Inflammatory macrophage treated with lipopolysaccharide for 4 hours (primary cell): ENCODE results near the gene SGMS1.
"Not testable (repeated sequence)": the region's sequence is repeated elsewhere in the genome, so short reads cannot be mapped to it uniquely, and the experiment has no call there.

Experiments
- DNase-seq: peaks from one replicate; pipeline ENCODE4 v3.0.0-alpha.2; 2020

The SGMS1 gene

DNA sequence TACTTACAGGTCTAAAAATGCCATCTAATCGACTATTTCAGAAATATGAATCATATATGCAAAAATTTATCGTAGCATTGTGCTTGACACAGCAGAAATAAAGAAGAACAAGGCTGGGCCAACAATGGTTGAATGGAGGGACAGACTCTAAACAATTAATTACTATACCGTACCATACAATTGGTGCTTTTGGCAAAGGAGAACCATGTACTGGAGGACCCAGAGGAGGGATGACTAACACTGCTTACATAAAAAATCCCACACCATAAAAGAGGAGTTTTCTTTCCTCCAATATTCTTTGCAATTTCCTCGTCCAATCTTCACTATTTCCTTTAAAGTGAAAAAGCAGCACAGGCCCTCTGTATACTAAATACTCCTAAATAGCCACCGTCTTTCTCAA lies 94.1 kb downstream of the SGMS1 start:
- no peak for DNase-seq

DNA sequence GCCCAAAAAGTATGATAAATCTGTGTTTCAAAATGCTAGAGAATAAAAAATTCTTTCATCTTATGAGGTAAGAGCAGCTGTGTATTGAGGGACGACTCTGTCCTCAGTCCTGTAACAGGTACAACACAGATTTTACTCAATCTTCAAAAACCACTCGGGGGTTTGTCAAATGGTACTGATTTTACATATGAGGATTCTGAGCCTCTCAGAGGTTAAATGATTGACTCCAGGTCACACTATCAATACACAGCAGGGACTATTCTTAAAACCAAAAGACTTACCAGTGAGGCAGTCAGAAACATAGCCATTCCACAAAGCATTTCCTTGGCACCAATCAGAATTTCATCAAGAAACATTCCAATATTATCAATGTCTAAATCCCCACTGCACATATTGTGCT lies 95.5 kb downstream of the SGMS1 start:
- no peak for DNase-seq

DNA sequence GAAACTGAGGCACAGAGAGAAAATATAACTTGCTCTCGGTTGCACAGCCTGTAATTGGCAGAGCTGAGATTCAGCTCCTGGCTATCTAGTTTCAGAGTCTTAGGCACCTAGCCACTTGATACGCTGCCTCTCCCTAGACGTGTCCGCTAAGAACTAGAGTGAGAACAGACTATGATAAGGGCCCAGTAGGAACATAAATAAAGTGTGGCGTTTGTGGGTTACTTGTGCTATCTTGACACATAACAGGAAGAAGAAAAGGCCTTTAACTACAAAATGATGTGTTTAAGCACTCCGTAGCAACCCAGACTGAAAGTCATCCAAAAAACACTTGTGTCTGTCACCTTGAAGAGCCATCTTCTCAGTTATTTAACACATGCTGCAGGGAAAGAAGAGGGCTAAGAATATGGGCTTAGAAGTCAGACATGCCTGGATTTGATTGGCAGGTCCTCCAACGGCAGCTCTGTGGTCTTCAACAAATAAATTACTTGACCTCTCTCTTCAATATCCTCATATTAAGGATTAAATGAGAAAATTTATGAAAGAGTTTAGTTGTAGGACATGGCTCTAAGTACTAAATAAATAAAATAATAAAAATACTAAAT lies 96.2 kb downstream of the SGMS1 start:
- no peak for DNase-seq

DNA sequence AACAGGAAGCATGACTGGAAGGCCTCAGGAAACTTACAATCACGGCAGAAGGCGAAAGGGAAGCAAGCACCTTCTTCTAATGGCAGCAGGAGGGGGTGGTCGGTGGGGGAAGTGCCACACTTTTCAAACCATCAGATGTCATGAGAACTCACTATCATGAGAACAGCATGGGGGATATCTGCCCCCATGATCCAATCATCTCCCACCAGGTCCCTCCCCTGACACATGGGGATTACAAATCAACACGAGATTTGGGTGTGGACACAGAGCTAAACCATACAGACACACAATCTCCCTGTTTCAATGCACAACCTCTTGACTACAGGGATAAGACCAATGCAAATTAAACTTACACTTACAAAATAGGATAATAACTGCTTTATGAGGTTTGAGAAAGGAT lies 97.6 kb downstream of the SGMS1 start:
- DNase-seq, result no peak

DNA sequence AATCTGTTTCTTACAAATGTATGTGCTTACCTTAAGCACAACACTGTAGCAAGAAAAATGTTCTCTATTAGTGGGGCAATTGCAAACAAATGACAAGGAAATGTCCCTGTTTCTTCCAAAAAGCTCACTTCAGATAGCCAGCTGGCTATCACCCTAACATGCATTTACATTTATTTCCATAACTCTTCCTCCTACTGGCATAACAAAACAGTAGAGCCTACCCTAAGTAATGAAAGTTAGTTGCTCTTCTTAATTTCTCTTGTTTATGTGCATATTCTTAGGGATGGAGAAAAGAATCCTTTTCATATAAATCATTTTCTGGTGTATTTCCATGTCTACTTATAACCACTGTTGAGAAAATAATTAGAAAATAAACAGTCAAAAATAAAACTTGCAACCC lies 100.4 kb downstream of the SGMS1 start:
- DNase-seq, result no peak

DNA sequence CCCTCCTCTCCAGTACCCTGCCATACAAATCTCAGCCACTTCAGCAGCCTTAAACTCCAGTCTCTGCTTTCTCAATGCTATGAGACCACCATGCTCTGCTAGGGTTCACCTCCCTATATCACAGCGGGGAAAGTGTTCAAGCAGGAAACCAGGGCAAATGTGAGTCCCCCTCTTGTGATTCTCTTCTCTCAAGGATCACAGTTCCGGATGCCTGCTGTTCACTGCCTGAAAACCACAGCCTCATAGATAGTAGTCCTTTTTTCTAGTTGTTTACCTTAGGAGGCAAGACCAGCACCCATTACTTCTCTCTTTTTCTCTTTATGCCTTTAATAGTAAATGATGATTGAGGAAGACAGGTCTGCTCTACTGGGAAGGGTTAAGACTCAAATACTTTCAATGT lies 100.8 kb downstream of the SGMS1 start:
- DNase-seq, result no peak

DNA sequence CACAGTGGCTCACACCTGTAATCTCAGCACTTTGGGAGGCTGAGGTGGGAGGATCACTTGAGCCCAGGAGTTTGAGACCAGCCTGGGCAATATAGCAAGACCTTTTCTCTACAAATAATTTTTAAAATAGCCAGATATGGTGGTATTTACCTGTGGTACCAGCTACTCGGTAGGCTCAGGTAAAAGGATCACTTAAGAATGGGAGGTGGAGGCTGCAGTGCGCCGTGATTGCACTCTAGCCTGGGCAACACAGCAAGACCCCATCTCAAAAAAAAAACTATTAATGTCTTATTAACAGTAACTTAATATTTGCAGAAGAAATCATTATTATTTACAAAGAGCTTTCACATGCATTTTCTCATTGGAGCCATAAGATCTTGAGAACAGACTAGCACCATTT lies 103.6 kb downstream of the SGMS1 start:
- no peak for DNase-seq

DNA sequence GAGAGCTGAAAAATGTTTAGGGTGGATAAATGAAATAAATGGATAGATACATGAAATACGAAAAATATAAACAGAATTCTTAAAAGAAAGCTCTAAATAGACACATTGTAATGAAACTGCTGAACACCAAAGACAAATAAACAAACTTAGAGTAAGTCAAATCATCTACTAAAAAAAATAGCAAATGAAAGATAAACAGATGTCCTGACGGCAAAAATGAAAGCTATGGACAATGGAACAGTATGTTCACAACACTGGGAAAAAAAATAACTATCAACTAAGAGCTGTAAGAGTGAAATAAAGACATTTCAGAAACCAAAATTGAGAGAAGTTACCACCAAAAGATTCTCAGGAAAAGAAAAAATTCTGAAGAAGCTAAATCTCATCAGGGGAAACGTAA lies 106.1 kb downstream of the SGMS1 start:
- DNase-seq, result no peak

DNA sequence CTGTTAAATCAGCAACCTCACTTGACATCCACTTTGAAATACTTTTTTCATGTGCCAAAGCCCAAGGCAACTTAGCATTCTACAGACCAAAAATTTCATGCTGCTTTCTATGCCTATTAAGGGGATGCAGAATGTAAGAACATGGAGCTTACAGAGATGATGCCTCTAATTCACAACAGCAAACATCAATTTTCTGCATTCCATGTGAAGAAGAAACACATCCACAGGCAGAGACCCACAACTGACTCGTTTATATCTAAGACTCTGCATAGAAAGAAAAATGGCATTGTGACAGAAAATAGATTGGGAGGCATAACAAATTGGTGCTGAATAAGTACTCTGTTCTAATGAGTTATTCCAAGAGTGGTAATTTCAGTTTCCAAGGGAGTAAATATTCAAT lies 107.6 kb downstream of the SGMS1 start:
- no peak for DNase-seq

DNA sequence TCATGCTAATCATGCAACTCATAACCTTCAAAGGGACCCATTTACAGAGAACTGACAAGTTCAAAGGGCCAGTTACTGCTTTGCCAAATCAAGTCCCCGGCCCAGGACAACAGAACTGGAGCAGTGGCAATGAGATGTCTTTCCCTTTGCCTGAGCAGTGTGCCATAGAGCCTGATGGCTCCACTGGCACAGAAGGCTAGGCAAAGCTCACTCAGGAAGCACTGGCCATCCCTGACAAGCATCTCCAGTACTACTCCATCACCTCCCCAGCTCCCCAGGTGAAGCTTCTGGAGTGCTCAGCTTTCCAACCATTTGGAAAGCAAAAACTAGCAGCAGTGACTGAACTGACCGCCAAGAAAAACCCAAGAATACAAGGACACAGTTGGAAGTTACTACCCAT lies 108.3 kb downstream of the SGMS1 start:
- no peak for DNase-seq

DNA sequence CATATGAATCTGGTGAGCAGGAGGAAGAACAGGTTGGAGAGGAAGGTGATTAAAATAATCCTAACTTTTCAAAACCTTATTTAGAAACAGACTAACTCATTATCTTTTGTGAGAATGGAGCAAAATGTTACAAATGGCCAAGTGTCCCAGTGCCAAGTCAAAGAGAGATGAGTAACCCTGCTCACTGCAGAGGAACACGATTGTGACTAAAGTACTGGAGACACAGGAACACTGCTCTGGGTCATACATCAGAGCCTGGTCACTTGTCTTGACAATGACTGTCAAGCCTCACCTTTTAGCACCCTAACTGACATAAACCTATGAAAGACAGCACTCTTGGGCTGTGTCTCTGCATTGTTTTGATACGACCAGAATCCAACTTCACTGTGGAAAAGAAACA lies 108.8 kb downstream of the SGMS1 start:
- no peak for DNase-seq

DNA sequence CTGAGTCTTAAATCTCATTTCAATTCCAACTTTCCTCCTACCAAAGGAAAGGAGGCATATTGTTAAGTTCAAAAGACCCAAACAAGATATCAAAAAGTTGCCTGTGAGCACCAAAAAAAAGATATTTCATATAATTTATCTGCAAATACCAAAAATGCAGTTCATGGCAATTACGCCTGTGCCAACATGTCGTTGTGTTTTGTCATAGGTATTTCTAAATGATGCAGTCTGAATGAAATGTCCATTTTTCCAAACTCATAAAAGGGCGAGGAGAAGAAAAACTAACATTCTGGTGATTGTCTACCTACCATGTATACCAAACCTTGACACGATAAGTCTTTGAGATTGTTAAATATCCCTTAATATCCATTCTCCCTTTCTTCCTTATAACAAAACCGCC lies 109.8 kb downstream of the SGMS1 start:
- no peak for DNase-seq

DNA sequence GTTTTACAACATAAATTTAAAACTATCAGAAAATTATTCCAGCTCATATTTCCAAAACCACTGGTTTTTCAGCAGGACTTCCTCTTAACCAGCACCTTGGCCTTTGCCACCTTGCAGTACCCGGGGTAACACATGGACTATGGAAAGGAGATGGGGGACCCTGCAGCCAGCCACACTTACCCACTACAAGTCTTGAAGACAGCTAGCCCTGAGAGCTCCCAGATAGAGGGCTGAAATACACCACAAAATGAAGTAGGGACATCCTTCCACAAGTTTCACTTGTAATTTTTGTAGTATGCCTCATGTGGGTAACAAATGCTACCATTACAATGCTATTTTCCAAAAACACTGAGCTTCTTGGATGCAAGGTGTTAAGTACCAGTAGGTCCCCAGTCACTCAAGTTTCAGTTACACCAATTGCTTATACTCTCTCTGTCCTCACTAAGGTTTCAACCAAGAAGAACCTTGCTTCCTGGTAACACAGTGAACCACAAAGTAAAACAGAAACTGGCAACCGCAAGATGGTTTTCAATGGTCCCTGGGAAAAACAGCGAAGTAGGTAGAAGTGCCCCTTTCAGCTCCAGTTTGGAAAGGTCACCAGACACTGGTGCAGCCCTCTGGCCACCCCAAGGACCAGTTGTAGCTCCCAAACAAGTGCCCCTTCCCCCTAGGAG lies 110.9 kb downstream of the SGMS1 start:
- DNase-seq, result no peak

DNA sequence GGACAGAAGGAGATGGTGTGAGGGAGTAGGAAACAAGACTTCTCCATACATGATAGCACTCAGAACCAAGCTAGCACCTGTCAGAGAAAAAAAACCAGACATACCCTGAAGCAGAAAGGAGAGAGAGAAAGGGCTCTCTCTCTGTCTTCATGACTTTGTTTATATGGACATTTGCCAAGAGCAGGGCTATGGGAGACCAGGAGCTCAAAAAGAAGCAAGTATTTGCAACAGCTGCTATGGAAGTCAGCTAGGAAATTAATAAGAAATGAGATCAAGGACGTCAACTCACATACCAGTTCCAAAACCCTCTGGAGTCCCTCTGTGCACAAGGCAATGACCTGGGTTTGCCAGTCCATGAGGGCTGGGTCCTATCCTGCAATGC lies 111.6 kb downstream of the SGMS1 start:
- no peak for DNase-seq

DNA sequence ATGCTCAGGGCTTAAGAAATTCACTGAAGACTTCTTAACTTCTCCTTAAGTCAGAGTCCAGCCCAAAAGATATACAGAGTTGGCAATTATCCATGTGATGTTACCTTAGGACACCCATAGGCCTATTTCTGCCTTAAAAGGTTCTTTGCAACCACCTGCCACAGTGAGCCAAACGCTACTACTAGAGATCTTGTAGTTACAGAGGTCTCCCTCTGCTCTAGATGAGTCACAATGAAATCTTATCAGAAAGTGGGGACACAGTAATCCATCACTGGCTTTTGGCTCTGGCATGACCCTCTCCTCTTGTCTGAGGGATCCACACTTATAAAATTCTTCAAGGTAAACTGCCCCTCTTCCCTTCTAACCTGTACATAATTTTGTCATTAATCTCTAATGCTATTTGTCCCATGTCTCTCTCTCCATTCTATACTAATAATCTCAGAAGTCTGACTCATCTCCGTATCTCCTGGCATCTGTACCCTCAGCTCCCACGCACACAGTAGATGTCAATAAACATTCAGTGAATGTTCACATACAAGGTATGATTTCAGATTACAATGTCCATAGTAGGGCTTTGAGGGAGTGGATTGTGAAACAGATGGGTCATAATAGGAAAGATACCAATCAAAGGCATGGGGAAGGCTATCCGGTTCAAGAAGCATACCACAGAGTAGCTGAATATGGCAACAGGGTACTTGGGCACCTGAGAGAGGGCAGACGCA lies 112.1 kb downstream of the SGMS1 start:
- DNase-seq, result no peak

DNA sequence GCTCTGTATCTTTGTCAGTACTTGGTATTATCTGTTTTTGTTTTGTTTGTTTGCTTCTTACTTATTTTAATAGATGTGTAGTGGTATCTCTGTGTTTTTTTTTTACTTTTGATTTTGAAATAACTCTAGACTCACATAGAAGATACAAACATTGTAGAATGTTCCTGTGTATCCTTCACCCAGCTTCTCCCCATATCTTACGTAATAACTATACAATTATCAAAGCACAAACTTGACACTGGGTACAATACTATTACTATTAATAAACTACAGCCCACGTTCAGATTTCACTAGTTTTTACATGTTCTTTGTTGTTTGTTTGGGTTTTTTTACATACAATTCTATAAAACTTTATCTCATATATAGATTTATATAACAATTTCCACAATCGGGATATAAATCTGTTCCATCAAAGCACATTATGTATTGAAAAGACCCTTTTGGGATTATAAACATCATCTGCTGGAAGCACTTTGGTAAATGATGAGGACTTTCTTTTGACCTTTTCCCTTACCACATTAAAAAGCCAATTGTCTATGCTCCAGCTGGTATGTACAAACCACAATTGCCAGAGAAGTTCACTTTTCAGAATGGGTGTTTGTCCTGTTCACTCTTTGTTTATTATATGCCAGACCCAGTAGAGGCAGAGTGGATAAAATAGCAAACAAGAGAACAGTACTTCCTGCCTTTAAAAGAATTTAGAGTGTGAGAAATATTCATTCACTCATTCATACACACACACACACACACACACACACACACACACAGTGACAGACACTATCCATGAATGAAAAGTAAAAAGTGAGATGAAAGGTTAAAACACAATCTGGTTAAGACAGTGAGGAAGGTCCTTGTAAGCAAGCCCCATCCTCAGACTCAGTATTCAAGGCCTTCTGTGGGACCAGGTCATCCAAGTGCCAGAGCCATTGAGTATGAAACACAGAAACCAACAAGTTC lies 113.0 kb downstream of the SGMS1 start:
- no peak for DNase-seq

DNA sequence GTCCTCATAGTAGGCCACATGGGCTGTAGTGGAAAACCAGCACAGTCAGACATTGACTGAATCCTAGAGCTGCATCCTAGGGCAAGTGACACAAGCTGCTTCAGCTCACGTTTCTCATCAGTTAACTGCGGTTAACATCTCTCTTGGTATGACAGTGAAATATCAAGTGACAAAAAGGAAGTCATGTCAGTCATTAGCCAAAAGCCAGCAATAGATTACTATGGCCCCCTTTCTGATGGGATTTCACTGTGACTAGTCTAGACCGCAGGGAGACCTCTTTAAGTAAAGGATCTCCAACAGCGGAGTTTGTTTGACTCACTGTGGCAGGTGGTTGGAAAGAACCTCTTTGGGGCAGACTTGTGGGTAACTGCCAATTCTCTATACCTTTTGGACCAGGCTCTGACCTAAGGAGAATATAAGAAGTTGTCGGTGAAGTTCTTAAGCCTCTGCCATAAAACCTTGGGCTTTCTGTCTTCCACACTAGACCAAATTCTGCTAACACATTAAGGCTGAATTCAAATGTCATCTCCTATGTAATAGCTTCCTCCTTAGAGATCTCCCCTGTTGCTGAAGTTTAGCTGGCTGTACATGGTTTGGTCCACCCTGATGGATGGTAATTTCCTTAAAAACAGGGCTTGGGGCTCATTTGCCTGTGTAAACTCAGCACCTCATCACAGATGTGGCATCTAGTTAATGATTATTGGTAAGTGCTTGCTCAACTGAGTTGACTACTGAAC lies 115.3 kb downstream of the SGMS1 start:
- DNase-seq, result no peak

DNA sequence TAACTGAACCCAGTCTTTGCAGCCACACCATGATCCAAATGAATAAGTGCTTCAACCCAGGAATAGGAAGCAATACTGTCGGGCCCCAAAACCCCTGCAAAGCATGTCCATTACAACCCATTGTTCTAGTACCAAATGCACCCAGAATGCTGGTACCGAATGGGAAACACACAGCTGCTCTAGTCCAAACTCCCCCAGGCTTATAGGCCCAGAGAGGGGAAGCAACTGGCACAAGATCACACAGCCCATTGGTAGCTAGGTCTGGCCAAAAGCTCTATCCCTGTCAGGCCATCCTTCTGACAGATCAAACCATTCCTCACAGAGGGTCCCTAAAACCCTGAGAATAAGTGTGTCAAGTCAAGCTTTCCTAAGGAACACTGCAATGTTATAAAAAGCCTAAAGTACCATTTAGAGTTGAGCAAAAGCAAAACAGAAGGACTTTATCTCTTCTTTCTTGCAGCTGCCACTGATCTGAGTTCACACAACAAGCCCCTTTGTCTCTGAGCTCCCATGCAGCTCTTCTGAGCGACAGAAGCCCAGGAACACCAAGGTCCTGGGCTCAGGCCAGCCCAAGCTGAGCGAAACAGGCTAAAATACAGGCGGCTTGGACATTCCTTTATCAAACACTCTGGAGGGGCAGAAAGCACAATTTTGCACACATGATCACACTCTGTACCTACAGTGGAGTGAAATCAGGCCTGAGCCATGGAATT lies 116.7 kb downstream of the SGMS1 start:
- DNase-seq, result no peak

DNA sequence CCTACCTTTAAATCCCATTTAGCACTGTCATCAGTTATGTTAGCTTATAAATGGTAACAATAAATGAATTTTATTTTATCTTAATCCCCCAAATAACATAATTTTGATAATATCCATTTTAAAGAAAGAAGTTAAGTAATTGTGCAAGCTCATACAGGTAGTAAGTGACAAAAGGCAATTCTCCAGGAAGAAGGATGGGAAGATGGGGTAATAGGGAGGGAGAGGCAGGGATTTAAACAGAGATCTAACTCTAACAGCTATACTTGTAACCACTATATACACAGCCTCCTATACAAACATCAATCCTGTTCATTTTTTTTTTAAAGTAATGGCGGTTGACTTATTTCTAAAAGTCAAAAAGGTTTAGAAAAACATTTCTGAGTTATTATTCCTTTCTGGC lies 119.4 kb downstream of the SGMS1 start:
- DNase-seq, result no peak

DNA sequence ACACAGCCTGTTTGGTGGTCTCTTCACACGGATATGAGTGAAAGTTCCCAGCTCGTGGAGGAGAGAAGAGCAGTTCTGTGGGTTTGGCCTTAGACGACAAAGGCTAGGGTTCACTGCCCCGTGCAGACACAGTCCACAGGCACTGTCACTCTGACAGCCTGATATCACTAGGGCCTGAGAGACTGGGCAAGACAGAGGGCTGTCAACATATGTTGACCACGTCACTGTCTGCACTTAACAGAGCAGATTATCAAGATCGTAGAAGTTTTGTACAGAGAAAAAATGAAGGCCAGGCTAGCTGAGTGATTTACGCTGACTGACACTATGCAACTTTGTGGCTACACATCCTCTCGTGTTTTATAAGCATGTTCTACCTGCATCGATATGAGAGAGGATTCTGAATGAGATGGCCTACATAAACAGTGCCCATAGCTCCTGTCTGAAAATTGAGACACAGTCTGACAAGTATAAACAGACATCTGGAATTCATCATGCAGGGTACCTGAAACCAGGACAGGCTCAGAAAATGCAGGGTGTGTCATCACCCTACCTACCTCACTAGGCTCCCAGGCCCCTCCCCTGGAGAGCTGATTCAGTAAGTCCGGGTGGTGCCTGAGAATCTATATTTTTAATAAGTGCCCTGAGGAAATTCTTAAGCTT lies 120.0 kb downstream of the SGMS1 start:
- DNase-seq, result no peak

DNA sequence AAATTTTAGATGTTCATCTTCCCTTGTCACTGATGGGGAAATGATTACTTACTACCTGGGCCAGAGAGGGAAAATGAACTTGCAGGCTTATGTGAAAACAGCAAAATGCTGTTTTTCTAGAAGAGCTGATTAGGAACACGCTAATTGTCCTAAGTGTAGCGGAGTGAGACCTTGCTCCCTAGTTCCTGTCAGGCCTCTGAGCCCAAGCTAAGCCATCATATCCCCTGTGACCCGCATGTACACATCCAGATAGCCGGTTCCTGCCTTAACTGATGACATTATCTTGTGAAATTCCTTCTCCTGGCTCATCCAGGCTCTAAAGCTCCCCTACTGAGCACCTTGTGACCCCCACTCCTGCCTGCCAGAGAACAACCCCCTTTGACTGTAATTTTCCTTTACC lies 120.6 kb downstream of the SGMS1 start:
- not testable (repeated sequence) for DNase-seq
